Loucy (cell line): ENCODE data around the gene SCEL.

ENCODE experiments used
- EZH2phosphoT487 ChIP-seq: fragments of 200-600 bp; IDR thresholded peaks from 2 replicates; pipeline ENCODE4 v1.6.1; 2018; ENCODE audit warnings: antibody characterized with exemption, mild to moderate bottlenecking, moderate library complexity, borderline replicate concordance
- TF ChIP-seq, protein P1 (sequence below): fragments of 200-600 bp; sonication (generic); conservative IDR thresholded peaks from 2 replicates; pipeline ENCODE4 v1.5.1; 2014; ENCODE audit warnings: mild to moderate bottlenecking, antibody characterized with exemption, low read length

DNA sequence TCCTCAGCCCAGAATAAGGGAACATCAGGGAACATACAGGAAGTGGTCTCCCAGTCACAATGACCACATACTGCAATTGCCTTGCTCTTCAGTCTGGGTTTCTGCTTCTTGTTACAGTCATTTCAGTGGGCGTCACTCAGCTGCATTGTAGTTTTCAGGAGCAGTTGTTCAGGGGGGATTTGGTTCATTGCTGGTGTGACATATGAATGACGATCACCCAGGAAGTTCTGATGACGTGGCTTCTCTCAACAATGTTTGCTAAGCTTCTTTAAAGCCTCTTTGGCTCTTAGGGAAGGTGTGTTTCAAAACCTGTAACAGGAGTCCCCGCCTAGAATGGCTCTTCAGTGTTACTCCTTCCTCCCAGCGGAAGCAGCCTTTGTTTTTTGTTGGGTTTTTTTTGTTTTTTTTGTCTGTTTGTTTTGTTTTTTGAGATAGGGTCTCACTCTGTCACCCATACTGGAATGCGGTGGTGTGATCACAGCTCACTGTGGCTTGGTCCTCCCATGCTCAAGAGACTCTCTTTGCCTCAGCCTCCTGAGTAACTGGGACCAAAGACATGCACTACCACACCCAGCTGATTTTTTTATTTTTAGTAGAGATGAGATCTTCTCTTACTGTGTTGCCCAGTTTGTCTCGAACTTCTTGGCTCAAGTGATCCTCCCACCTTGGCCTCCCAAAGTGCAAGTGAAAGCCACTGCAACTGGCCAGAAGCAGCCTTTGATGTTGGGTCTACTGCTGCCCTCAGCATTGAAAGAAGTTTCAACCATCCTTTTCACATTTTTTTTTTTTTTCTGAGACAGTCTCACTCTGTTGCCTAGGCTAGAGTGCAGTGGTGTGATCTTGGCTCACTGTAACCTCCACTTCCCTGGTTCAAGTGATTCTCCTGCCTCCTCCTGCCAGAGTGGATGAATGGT is 1.4 kb upstream of the SCEL start:
- TF ChIP-seq, protein P1, sequence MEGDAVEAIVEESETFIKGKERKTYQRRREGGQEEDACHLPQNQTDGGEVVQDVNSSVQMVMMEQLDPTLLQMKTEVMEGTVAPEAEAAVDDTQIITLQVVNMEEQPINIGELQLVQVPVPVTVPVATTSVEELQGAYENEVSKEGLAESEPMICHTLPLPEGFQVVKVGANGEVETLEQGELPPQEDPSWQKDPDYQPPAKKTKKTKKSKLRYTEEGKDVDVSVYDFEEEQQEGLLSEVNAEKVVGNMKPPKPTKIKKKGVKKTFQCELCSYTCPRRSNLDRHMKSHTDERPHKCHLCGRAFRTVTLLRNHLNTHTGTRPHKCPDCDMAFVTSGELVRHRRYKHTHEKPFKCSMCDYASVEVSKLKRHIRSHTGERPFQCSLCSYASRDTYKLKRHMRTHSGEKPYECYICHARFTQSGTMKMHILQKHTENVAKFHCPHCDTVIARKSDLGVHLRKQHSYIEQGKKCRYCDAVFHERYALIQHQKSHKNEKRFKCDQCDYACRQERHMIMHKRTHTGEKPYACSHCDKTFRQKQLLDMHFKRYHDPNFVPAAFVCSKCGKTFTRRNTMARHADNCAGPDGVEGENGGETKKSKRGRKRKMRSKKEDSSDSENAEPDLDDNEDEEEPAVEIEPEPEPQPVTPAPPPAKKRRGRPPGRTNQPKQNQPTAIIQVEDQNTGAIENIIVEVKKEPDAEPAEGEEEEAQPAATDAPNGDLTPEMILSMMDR, result no peak
- no peak for TF ChIP-seq EZH2phosphoT487
